GM10847 (cell line): ENCODE data around the gene RBM47.

Experiments
- POLR2A ChIP-seq: IDR thresholded peaks from 2 replicates; pipeline ENCODE4 v1.6.1; 2011; ENCODE audit not compliant: insufficient read length; ENCODE audit errors: extremely low read depth

RBM47 gene

GRCh38 chr4:40607221-40607620 lies 22.4 kb downstream of the RBM47 start:
- no peak for TF ChIP-seq POLR2A

GRCh38 chr4:40606239-40606767 lies 23.4 kb downstream of the RBM47 start:
- TF ChIP-seq POLR2A, result no peak

DNA sequence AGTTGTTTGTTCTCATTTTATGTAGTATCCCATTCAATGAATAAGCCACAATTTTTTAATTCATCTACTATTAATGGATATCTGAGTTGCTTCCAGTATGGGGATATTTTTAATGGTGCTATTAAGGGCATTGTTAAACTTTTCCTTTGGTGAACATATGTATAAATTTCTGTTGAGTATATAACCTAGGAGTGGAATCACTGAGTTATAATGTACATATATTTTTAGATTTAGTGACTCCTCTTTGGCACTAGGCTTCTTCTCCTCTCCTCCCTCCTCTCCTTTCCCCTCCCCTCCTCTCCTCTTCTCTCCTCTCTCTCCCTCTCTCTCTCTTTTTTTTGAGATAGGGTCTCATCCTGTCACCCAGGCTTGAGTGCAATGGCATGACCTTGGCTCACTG lies 26.4 kb downstream of the RBM47 start:
- no peak for TF ChIP-seq POLR2A

GRCh38 chr4:40601641-40602040 lies 28.0 kb downstream of the RBM47 start:
- no peak for TF ChIP-seq POLR2A

DNA sequence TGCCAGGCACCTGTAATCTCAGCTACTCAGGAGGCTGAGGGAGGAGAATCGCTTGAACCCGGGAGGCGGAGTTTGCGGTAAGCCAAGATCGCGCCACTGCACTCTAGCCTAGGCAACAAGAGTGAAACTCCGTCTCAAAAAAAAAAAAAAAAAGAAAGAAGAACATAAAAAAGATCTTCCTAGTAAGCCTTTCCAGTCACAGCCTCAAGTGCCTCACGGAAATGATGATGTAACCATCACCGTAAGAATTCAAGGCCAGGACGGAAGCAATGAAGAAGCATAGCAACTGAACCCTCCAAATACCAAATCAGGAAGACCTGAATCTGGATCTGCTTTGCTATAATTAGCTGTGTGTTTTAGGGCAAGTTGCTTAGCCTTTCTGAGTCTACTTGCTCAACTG lies 28.8 kb downstream of the RBM47 start:
- TF ChIP-seq POLR2A, result no peak

DNA sequence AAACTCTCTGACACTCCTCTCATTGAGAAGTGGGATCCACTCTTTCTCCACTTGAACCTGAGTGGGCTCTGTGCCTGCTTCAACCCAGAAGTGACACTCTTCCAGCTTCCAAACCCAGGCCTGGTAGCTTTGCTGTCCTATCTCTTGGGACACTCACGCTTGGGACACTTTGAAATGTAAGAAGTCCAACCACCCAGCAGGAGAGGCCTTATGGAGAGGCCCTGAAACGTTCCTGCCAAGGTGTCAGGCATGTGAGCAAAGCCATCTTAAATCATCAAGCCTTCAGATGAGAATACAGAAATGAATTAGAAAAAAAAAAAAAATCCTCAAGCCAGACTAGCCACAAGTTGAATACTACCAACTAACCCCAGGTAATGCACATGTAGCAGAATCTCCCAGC lies 30.2 kb downstream of the RBM47 start:
- no peak for TF ChIP-seq POLR2A

GRCh38 chr4:40596522-40596921 lies 33.1 kb downstream of the RBM47 start:
- no peak for TF ChIP-seq POLR2A

GRCh38 chr4:40595981-40596380 lies 33.7 kb downstream of the RBM47 start:
- no peak for TF ChIP-seq POLR2A

DNA sequence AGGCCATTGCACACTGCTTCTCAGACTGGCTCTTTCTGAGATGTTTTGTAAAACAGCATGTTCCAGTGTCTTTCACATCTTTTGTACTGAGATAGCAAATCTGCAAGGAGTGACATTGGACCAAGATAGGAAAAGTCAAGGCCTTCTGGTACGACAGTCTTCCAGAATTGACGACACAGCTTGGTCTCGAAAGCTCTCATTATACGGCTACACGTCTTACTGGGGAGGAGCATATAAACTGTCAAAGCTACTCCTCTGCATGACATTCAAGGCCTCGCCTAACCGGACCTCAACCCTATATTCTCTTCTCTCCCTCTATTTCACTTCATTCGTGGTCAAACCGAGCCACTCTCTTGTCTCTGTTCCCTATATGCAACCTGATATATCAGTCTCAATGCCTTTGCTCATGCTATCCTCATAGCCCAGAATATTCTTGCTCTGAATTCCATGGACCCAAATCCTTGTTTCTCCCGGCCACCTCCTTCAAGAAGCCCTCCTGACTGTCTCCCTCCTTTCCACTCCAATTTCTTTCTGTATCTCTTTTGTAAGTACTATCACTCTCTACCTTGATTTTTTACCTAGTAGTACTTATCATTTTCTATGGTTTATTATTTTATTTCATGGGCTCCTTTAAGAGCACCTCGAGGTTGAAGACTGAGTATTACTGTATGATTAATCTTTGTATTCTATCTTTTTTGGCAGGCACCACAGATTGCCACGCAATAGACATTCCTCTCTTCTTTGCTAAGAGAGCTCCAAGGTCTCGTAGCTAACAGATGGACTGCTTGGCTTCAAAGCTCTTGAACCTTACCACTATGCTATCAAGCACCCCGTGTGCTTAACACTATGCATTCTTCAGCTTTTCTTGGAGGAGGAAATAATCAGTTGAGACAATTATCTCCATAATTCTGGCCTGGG lies 35.1 kb downstream of the RBM47 start:
- TF ChIP-seq POLR2A, result no peak

DNA sequence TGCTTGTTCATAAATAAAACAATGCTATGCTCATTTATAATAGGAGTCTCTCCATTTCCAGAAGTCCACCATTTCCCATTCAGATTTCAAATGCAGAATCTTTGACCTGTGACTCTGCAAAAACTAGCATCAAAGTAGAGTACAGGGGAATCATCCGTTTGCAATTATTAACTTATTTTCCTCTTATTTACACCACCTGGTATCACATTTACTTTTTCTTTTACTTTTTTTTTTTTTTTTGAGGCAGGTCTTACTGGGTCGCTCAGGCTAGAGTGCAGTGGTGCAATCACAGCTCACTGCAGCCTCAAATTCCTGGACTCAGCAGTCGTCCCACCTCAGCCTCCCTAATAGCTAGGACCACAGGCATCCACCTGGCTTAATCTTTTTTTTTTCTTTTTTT lies 37.6 kb downstream of the RBM47 start:
- no peak for TF ChIP-seq POLR2A

- no peak for TF ChIP-seq POLR2A
Observed at GRCh38 chr4:40587826-40588225, 41.8 kb downstream of the RBM47 start.

DNA sequence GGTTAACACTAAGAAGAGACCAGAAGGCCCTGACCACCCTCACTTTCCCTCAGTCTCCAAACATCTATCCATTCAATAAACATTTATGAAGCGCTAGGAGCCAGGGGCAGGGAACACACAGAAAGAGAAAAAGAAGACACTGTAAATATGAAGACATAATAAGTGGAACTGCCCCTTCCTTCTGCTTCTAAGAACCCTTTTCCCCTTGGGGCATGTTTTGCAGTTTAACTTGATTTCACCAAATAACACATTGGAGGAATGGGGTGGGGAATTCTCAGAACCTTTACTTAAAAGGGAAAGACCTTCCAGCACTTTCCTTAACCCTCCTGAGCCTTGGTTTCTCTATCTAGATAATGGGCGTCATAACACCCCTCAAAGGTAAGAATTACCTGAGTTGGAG lies 42.3 kb downstream of the RBM47 start:
- TF ChIP-seq POLR2A, result no peak

GRCh38 chr4:40586729-40587128 lies 42.9 kb downstream of the RBM47 start:
- TF ChIP-seq POLR2A, result no peak

DNA sequence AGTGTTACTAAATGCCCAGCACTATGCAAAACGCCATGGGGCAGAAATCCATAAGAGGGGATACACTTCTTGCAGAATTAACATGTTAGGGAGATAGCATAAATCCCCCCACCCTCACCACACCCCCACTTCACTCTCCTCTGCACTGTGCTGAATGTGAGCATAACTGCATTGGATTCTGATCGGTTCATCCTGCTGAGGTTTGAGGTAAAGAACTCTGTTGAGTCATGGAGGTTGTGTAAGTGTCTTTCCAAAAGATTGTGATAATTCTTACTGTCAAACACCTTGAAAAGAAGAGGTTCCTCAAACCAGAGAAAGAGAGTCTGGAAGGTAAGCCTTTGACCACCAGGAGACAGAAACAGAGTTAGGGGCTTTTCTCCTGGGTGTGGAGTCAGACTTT lies 43.6 kb downstream of the RBM47 start:
- TF ChIP-seq POLR2A, result no peak

GRCh38 chr4:40585201-40585799 lies 44.4 kb downstream of the RBM47 start:
- no peak for TF ChIP-seq POLR2A

GRCh38 chr4:40584517-40585141 lies 45.0 kb downstream of the RBM47 start:
- TF ChIP-seq POLR2A, result no peak
